Ureter (tissue), 1 donor: Measurements from ENCODE around the gene OVCA2. TPM values are rescaled to one million over a fixed set of nuclear protein-coding genes. Genes with fewer than 3 reads are reported as not detected.
A peak's percentile ranks its signal among the peaks of the same experiment; 100 is the strongest.

Experiments
- DNase-seq: peaks from one replicate; pipeline ENCODE4 v3.0.0-alpha.2; 2020; ENCODE audit warnings: low spot score
- total RNA-seq: library from RNA; stranded (reverse); gene quantifications from one replicate; pipeline ENCODE4 v1.2.4, GENCODE V29; 2023
- donor health status: DM: yes; HTN: yes; CAD: no.

Gene OVCA2
- total RNA-seq, 1 donor from 2014 or later = 39.5 TPM

GRCh38 chr17:2013994-2014317 lies 27.9 kb upstream of the OVCA2 start:
- no peak for DNase-seq

DNA sequence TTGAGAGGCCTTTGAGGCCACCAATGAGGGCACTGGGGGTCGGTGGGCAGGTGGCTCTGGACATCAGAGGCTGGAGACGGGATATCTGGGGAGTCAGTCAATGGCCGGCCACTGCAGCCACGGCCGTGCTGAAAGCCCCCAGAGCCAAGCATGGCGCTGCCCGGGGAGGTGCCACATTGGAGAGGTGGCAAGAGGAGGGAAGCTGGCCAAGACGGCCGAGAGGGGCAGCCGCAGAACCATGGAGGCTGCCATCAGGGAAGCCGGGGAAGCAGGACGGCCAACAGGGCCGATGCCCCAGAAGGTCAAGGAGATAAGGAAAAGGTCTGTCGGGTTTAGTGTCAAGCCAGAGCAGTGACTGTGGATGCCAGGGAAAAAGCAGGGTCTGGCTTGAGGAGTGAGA lies 26.5 kb upstream of the OVCA2 start:
- DNase-seq = no peak

- DNase-seq = no peak
Observed at GRCh38 chr17:2016494-2016893, 25.3 kb upstream of the OVCA2 start.

GRCh38 chr17:2017274-2017941 lies 24.4 kb upstream of the OVCA2 start:
- no peak for DNase-seq

DNA sequence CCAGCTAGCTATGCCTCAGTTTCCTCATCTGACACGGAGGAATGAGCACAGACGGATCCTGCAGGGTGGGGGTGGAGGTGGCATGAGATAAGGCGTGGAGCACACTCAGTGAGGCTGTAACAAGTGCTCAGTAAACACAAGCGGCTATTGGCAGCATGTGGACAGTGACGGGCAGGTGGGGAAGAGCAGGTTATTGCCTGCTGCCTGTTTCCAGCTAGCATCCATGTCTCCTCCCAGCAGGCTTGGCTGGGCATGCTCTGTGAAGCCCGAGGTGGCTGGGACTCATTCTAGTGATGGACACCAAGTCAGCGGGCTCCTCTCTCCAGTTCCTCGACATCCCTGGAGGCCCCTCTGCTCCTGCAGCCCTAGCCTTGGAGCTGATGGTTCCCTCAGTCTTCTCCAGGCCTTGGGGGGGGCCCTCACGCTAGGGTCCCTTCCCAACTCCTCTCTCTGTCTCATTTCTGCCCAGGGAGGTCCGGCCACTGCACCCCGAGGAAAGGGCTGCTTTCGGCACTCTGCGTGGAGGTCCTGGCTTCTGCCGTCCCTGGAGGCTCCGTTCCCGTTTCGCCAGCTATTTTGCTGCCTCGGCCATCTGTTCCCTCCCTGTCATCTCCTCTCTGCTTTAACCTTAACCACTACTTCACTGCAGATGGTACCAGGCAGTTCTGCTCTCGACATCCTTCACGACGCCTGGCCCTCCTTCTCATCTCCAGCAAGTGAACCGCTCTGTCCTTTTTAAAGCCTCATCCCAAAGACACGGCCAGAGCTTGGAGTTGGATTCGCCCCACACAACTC lies 22.9 kb upstream of the OVCA2 start:
- DNase-seq = no peak

- no peak for DNase-seq
Observed at GRCh38 chr17:2019723-2020122, 22.1 kb upstream of the OVCA2 start.

DNA sequence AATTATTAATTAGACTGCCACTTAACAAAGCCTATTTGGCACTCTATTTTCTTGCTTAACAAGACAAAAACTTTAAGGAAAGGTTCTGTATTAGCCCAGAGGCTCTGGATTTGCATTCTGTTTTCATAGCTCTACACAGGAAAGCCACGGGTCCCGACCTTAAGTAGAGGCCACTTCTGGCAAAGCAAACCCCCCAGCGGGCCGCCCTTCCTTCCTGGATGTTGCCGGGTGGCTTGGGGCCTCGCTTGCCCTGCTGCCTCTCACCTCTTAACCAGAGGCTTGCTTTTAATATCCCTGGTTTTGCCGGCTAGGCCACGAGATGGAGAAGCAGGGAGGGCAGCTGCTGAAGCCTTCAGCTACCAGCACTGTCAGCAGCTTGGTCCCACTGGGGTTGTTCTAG lies 21.1 kb upstream of the OVCA2 start:
- DNase-seq = no peak

GRCh38 chr17:2022647-2023240 lies 19.1 kb upstream of the OVCA2 start:
- DNase-seq = no peak

- no peak for DNase-seq
Observed at GRCh38 chr17:2023256-2023655, 18.6 kb upstream of the OVCA2 start.

DNA sequence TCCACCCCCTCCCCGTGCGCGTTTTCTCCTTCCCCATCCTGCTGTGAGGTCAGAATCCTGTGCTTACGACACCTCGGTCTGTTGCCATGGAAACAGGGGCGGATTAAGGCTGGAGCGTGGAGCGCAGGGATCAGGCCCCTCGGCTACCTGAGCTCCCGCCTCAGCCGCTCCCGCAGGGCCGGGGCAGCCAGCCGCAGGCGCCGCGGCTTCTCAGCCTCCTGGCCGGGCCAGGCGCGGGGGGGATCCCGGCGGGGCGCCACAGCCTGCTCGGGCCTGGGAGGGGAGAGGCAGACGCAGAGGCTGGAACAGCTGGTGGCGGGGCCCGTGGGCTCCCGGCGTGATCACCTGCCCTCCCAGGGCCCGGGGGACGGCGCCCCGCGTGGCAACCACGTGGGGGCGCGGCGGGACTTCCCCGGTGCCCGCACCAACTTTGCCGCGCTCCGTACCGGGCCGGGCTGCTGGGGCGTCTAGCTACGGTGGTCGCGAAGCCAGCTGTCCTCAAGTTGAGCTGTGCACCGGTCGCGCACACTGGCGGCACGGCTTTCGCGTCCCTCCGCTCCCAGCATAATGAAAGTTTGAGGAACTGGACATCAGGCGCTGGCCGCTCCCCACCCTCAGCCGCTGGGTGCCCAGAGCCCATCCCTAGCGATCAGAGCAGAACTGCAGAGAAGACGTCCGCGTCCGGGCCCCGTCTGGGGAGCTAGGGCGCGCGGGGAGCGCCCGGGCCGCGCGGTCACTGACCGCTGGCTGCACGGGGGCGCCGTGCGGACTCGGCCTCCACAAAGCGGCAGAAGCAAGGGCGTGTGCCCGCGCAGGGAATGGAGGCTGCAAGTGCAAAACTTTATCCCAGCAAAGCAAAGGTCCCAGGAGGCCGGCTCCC lies 17.9 kb upstream of the OVCA2 start:
- DNase-seq = peak; percentile 80

DNA sequence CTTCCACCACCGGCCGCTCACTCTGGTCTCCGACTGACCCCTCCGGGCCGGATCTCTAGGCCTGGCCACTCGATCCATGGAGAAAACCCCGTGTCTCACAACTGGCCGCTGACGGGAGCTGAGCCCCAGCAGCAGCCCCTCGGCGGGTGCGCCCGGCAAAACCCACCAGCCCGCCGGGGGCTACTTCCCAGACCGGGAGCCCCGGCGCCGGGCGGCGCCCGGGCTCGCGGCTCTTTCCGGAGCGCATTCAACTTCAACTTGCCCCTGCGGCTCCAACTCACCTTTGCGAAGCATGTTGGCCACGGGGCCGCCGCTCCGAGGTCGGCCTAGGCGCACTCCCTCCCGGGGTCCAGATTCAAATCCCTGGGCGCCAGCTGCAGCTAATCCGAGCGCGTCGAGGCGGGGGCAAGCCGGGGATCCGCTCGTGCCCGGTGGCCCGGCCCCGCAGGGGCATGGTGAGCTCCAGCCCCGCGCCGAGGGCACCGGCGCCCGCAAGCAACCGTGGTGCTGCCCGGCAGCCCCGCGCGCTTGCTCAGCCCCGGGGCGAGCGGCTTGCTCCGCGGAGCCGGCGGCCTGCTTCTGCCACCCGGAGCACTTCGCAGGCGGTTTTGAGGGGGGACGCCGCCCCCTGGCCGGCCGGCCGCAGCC lies 17.1 kb upstream of the OVCA2 start:
- no peak for DNase-seq

GRCh38 chr17:2025220-2025621 lies 16.6 kb upstream of the OVCA2 start, which contains the start of gene RTN4RL1:
Gene RTN4RL1 (minus strand): TSS chr17:2025334. CDS start chr17:2024865, 469 bp downstream.
- DNase-seq = peak; percentile 83

GRCh38 chr17:2025622-2026309 lies 16.1 kb upstream of the OVCA2 start:
- DNase-seq = peak; percentile 85

DNA sequence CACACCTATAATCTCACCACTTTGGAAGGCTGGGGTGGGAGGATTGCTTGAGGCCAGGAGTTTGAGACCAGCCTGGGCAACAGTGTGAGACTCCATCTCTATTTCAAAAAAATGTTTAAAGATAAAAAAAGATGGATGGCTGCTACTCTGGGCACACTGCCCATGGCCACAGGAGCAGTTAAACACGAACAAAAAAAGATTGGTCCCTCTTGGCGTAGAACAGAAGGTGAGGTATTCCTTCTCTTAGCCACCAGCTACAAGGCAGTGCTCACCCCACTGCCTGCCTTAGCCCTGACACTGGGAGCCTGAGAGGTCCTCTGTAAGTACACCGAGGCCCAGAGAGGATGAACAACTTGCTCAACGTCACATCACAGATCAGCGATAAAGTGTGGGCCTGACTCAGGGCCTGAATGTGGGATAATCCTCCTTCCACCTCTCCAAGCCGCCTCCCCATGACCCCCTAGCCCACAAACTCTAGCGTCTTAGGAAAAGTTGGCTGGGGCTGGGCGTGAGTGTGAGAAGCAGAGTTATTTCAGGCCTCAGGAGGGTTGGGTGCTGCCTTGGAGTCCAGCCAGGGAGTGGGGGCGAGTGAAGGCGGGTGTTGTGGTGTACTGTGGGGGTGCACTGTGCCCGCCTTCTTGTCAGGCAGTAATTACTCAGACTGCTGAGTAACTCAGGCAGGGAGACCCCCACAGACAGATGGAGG lies 14.1 kb upstream of the OVCA2 start:
- no peak for DNase-seq

GRCh38 chr17:2028234-2028614 lies 13.6 kb upstream of the OVCA2 start:
- no peak for DNase-seq

DNA sequence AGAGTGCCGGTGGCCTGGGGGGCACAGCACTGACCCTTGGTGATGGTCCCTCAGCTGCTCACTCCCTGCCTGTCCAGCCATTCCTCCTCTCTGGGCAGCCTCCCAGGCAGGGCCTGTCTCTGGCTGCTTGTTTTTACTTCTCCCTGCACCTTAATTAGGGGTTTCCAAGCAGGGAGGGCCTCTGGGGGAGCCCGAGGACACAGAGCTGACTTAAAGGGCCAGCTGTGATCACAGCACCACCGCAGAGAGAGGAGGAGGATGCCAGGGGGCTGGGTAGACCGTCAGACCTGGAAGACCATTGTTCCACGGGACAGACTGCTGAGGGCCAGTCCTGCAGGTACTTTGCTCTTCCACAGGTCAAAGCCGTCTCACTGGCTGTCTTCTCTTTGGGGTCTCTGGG lies 13.1 kb upstream of the OVCA2 start:
- no peak for DNase-seq

GRCh38 chr17:2029911-2030778 lies 11.7 kb upstream of the OVCA2 start, which contains the start of gene DPH1:
Gene DPH1 (plus strand): TSS chr17:2030153. CDS start chr17:2030170, 17 bp downstream.
- peak; percentile 92 for DNase-seq

GRCh38 chr17:2030779-2031163 lies 11.1 kb upstream of the OVCA2 start:
- no peak for DNase-seq

DNA sequence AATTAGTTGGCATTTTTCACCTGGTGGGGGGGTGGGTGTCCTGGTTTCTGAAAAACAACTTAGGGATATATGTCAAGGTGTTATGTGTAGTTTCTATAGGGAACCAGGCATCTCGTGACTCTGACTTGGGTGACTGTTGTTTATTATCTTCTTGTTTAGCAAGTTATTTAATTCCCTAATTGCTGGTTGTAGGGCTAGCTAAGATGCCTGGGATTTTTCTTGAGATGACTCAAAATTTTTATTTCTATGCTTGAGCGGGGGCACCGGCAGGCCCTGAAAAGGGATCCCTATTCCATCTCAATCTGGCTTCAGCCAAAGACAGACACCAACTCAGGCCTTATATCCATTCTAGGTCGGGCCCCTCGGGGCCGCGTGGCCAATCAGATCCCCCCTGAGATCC lies 8.7 kb upstream of the OVCA2 start:
- no peak for DNase-seq
